ENCODE measurements around the gene SSR3.

Gene SSR3

DNA sequence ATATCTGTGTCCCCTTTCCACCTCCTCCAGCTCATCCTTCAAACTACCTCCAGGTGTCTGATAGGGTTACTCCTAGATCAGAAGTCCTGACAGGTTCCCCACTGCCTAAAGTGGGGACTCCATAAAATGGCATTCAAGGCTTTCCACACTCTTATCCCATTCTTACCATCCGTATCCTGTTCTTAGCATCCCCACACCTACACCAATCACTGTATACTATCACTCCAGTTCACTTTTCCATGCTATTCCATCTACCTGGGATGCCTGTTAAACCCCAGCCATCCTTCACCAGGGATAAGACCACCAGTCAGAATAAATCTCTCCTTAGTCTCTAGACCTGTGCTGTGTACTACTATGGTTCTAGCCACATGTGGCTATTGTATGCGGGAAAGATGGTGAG is 19.1 kb downstream of the SSR3 start:
- no peak for DNase-seq (ENCODE audit: low spot score)

DNA sequence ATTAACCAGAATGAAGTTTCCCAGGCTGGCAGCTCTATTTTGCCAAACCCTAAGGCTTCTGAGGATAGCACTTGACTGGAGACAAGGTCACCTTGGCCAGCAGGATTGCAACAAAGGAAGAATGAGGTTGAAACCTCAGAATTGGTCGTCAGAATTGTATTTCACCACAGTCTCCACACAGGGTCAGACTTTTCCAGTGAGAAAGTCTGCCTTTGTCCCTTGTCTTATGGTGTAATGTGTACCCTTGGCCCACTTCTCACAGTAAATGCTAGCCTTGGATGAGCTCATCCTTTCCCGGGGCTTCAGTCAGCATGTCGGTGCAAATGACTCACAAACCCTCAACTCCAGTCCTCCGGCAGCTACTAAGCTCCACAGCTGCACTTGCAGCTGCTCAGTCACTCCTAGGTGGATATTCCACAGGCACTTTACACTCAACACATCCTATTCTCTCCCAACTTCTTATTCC is 19.7 kb downstream of the SSR3 start:
- DNase-seq (ENCODE audit: low spot score): peak; percentile 95

DNA sequence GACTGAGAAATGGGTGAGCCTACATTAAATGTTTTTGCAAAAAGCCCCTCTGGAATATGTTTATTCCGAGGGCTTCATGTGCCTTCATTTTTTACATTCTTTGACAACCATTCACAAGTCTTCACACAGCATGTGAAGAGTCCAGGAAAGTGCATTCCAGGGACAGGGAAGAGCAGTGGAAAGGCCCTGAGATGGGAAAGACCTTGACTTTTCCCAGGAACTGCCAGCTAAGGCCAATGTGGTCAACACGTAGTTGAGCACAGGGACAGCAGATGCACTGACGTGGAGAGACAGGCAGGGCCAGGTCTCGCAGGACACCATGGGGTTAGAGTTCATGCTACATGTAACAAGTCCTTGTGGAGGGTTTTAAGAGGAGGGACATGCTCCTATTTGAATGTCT is 21.7 kb downstream of the SSR3 start:
- DNase-seq (ENCODE audit: low spot score): no peak

DNA sequence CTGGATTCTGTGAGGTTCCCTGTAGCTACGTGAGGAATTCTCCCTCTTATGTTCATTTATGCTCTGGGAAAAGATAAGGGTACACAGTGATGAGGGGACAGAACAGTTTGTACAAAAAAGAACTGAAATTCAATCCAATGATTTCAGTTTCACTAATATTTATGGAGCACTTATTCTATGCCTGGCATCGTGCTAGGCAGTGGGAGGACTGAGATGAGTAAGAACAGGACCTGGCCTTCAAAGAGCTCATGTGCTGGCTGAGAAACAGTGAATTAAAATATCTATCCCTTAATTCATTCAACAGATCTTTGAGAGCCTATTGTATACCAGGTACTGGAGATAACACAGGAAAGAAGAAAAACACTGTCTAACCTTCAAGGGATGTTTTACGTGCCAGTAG is 22.2 kb downstream of the SSR3 start:
- DNase-seq (ENCODE audit: low spot score): no peak

DNA sequence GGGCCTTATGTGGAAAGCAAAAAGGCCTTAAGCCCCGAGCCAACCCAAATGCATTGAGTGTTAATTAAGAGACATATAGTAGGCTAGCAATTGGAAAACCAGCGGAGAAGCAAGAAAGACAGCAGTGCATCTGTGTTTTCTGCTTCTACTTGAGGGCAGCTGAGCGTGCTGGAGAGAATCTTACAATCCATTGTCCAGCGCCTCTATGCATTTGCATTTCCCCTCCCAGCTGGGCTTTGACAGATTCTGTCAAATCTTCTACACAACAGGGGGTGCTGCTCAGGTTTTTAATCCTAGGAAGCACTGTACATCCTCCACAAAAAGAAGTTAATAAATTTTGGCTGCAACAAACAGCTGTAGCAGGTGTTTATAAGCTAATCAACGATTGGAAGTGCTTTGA is 23.9 kb downstream of the SSR3 start:
- no peak for DNase-seq (ENCODE audit: low spot score)

DNA sequence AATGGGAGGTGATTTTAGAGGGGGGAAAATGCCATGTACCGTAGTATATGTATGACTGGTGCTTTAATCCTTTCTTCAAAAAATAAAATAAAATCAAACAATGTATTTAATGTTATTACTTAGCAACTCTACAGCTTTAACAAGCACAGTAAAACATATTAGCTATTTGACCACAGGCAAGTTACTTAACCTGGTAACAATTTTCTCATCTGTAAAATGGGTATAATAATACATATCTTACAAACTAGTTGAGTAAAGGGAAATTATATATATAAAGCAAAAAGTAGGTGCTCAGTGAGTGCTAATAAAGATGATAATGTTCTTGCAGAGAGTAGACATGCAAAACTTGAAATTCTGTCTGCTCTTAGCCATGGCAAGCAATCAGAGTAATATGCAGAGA is 27.9 kb downstream of the SSR3 start:
- no peak for DNase-seq (ENCODE audit: low spot score)

DNA sequence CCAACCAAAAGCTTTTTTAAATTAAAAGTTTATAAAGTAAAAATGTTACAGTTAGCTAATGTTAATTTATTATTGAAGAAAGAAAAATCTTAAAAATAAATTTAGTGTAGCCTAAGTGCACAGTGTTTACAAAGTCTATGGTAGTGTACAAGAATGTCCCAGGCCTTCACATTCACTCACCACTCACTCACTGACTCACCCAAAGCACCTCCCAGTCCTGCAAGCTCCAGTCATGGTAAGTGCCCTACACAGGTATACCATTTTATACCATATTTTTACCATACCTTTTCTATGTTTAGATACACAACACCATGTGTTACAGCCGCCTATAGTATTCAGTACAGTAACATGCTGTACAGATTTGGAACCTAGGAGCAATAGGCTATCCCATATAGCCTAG is 29.1 kb downstream of the SSR3 start:
- no peak for DNase-seq (ENCODE audit: low spot score)

DNA sequence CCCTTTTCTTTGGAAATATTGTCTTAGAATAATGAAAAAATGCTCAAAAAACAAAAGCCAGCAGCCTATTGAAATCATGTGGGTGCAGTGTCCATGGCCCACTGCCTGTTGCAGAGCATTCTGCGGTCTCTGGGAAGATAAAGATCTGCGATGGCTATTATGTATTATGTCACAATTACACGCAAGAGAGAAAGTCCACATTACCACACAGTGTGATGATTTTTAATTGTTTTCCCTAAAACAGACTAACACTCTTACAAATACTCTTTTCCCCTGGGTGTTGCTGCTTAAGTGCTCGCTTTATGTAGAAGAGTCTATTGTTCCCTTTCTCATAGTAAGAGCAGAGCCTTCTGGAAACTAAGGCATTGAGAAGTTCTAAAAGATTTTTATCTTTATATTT is 32.2 kb downstream of the SSR3 start:
- no peak for DNase-seq (ENCODE audit: low spot score)

DNA sequence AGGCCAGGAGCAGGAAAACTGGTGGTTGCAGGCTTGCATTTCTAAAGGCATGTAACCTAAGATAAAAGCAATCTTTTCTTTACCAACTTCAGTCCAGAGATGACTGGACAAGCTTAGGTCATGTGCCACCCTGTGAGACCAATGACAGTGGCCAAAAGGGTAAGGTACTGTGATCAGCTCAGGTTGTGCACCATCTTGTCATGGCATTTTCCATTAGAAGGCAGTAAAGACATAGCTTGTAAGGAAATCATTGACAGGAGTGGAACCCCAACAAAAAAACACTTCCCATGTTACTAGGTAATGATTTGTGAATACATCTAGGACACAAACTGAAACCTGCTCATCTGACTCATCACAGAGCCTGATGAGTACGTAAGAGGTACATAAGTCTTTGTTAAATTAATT is 35.2 kb downstream of the SSR3 start:
- DNase-seq (ENCODE audit: low spot score): no peak

DNA sequence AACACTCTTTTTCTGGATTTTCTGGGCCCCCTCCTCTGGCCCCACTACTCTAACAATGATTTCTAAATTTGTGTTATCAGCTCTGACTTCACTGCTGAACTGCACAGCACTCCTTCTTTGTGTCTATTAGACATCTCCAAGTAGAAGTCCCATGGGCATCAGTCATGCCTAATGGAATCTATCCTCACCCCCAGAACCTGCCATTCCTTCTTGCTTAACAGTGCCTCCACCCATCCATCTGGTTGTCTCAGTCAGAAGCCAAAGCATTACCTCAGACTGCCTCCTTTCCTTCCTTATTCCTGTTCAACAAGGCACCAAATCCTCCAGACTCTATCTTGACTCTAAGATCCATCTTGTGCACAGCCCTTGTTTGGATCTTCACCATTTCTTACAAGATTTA is 36.2 kb downstream of the SSR3 start:
- DNase-seq (ENCODE audit: low spot score): no peak

DNA sequence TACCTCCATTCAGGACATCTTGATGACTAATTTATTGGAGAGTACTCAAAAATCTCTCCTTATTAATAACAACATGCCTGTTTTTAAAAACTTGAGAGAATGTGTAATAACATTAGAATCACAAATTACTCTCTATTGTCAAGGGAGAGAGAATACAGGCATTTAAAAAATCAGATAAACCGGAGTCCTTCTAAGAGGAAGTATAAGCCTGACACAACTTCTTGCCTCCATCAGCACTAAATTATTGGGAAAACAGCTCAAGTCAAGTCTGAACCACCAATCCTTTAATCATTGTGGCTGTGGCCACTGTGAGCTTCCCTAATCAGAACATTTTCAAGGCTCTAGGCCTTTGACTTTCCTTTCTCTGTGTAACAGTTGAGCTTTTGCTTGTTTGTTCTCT is 38.0 kb downstream of the SSR3 start:
- DNase-seq (ENCODE audit: low spot score): no peak

DNA sequence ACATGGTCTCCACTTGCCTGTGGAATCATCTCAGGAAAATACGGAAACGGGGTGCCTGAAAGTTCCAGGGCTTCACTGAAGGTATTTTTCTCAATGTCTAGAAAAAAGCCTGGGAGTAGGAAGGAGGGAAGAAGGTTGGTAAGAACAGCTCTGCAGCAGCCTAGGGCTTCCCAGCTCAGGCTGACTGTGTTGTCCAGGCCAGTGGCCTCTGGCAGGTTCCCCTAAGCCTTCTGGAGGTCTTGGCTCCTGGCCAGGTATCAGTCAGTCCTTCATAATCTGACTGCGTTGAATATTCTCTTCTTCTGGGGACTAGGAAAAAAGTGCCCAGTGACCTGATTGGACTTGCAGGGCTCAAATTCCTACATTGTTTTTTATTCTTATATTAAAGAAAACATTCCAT is 38.6 kb downstream of the SSR3 start:
- no peak for DNase-seq (ENCODE audit: low spot score)

DNA sequence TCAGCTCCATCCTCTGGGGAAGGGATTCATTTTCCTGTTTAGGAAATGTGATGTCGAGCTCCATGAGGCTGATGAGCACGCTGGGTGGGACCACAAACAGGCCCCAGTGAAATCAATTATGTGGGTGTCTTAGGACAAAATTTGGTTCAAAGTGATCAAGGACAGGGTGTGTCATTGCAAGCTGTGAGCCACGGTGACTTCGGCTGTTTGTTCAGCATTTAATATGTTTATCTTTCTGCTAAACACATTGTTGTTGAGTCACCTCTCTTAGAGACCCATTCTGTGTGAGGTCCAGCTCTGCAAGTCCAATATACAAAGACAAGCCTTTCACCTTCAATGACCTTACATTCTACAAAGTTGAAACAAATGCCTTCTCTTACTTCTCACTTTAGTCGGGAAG is 41.3 kb downstream of the SSR3 start:
- no peak for DNase-seq (ENCODE audit: low spot score)

DNA sequence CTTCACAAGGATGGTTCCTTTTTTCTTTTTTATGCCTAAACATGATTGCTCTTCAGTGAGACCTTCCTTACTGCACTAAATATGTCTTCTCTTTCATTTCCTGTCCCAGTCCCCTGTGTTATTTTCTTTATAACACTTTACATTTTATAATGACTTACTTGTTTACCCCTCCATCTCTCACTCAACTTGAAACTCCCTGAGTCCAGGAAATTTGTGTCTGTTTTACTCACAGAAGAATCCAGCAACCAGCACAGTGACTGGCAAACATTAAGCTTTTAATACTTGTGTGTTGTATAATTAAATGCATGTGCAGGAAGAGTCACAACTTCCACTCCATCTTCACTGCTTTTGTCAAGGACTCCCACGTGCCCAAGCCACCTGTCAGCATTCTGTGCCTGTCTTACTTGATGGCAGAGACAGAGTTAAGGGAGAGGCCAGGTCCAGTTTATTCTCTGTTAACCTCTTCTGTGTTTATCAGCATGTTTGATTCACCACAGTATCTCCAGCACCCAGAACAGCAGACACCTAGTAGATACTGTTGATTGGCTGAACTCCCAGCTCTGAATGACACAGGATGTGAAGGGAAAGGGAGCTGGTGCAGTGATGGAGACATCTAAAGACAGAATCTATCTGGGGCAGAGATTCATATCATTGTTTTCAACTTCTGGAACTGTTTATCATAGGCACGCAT is 42.8 kb downstream of the SSR3 start:
- no peak for DNase-seq (ENCODE audit: low spot score)

DNA sequence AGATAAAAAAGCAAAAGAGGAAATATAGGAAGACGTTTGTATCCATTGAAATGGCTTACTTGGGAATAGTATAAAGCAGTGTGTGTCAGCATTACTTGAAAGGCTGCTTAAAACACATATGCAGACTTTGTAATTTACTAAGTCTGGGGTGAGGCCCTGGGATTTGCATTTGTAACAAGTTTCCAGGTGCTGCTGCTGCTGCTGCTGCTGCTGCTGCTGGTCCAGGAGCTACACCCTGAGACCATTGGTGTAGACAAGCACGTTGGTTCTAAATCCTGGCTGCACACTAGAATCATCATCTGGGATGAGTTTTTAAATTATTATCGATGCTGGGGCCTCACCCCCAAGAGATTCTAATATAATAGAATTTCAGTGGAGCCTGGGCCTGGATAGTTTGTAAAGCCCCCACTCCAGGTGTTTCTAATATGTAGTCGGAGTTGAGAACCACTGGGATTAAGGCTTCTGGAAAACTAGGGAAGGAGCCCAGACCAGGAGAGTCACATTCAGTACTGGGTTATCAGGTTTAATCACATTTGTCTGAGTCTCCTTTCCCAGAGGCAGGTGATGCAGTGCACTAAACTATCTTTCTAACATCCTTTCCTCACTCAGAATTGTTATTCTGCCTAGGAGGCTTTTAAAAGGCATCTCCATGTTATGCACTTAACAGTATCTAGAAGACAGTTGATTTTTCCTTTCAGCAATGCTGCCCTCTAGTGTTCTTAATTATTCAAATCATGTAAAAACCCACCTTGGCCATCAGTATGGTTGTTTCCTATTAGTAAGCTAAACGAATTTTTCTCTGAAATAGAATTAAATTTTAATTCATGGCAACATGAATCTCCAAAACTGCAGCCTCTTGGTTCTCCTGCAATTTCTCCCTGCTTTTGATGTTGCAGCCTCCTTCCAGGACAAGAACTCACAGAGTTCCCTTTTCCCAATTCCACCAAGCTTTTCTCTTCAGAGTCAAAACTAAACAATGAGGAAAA is 45.4 kb downstream of the SSR3 start:
- DNase-seq (ENCODE audit: low spot score): peak; percentile 70

DNA sequence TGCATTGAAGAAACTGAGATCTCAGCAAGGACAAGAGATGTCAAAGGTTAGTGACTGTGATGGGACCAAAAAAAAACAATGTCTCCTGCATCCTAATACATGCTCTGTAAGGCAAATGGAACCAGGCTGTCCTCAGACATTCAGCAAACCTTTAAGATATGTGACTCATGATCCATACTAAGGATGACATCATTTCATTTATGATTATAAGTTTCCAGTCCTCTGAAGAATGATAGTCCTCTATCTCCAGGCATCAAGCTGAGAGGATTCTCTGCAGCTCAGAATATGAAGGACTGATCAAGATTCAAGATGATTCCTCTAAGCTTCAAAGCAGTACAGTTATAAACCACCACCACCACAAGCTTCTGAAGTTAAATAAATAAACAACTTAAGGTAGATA is 47.6 kb downstream of the SSR3 start:
- DNase-seq (ENCODE audit: low spot score): peak; percentile 49

DNA sequence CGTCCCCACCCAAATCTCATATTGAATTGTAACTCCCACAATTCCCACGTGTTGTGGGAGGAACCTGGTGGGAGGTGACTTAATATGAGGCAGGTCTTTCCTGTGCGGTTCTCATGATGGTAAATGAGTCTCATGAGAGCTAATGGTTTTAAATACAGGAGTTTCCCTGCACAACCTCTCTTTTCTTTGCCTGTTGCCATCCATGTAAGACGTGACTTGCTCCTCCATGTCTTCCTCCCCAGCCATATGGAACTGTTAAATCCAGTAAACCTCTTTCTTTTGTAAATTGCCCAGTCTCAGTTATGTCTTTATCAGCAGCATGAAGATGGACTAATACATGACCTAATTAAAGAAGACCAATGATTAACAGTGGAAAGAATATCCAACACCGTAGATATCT is 56.6 kb downstream of the SSR3 start:
- DNase-seq (ENCODE audit: low spot score): no peak

DNA sequence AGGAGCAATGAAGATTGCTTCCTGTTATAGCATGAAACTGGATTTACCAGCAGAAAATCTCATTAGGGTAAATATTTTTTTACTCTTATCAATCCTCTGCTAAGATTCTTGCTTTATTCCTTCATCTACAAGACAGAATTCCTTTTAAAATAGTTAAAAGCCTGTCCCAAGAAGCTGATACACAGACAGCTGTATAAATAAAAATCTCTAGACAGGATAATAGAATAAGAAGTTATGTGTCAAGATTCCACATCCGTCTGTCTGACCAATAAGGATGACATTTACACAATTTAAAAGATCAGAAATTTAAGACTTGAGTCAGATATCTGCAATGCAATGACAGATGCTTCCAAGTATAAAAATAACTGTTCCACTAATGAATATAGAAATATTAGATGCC is 57.6 kb downstream of the SSR3 start:
- no peak for DNase-seq (ENCODE audit: low spot score)

DNA sequence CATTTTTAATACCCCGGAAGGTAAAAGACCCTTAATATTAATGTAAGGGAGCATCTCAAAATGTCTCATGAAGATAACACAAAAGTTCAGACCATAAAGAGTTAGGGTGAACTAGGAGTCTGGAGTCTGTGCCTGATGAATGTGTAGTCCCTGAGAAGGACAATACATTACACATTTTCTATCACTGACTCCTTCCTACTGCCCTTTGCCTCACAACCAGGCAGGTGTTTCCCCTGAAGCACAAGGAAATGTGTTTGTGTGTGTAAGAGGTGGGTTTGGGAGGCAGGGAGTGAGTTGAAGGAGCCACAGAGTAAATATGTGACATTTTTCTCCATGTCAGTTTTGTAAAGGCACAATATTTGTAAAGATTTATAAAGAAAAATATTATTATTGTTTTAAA is 59.1 kb downstream of the SSR3 start:
- no peak for DNase-seq (ENCODE audit: low spot score)

DNA sequence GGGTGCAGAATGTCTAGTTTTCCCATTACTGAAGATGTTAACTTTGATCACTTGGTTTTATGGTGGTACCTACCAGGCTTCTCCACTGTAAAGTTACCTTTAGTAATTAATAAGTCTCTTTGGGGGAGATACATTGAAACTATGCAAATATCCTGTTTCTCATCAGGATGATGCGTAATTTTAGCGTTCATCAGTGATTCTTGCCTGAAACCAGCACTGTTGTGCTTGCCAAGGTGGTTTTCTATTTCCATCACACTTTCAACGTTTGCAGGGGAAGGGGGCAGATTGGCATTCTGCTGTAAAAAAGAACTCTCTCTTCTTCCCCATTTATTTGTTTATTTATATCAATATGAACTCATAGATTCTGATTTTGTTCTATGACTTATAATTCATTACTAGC is 61.0 kb downstream of the SSR3 start:
- DNase-seq (ENCODE audit: low spot score): no peak

DNA sequence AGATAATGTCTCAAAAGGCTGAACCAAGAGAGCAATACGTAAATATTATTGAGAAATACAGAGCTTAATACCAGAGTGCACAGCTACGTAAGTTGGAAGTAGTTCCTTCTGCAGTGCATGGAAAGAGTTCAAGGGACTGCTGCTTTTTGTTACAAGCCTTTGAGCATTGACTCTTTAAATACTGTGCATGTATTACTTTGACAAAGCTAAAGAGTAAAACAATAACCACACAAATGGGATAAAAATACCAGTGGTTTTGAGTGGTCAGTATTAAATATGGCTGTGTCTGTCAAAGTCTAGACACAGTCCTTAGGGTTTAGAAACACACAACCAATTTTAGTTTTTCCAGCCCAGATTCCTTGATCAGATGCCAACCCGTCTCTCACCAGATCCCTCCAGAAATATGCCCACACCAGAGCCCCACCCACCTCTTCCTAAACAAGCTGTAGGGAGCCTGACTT is 62.1 kb downstream of the SSR3 start:
- no peak for DNase-seq (ENCODE audit: low spot score)

DNA sequence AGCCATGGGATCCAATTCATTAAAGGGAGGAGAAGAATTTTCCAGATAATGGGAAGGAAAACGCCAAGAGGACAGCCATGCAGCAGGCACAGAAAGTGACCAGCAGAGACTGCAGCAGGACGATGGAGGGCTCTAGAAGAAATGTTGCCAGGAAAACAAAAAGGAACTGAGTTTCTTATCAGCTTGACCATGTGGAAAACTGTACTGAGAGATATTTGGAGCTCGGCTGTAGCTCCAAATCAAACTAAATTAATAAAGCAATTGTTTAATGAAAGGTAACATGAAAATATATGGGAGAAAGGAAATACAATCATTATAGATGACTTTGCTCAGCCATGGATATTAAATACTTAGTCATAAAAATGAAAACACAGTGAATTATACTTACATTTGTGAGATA is 63.7 kb downstream of the SSR3 start:
- no peak for DNase-seq (ENCODE audit: low spot score)
